HEK293T (cell line): ENCODE measurements around the gene BBC3.

ENCODE experiments used
- CTCF ChIA-PET: fragments of 350-600 bp; formaldehyde crosslinking; extraction: SDS; loops from one replicate; lab custom pipeline; 2021; ENCODE audit warnings: antibody characterized with exemption, inconsistent platforms; lab: Yijun Ruan, JAX
- POLR2A ChIA-PET: fragments of 350-600 bp; formaldehyde crosslinking; extraction: SDS; loops from one replicate; lab custom pipeline; 2020; ENCODE audit warnings: antibody characterized with exemption, inconsistent platforms; lab: Yijun Ruan, JAX
- DNase-seq: peaks from one replicate; pipeline ENCODE4 v3.0.0; 2012; ENCODE audit warnings: mixed read lengths; ENCODE audit errors: extremely low spot score
- ARNT ChIP-seq: fragments of 450-650 bp; IDR thresholded peaks from 2 replicates; pipeline ENCODE4 v1.6.1; 2017; ENCODE audit warnings: mild to moderate bottlenecking
- BHLHE40 ChIP-seq: fragments of 450-650 bp; IDR thresholded peaks from 2 replicates; pipeline ENCODE4 v1.6.1; 2016; ENCODE audit warnings: mild to moderate bottlenecking, moderate library complexity, borderline replicate concordance
- CTBP1 ChIP-seq: fragments of 450-650 bp; IDR thresholded peaks from 2 replicates; pipeline ENCODE4 v1.6.1; 2016; ENCODE audit warnings: borderline replicate concordance
- ELF4 ChIP-seq: fragments of 450-650 bp; IDR thresholded peaks from 2 replicates; pipeline ENCODE4 v1.6.1; 2017; ENCODE audit warnings: antibody characterized with exemption
- FOXA1 ChIP-seq: fragments of 450-650 bp; IDR thresholded peaks from 2 replicates; pipeline ENCODE4 v1.6.1; 2016; ENCODE audit warnings: mild to moderate bottlenecking
- FOXK2 ChIP-seq: fragments of 450-650 bp; IDR thresholded peaks from 2 replicates; pipeline ENCODE4 v1.6.1; 2016; ENCODE audit warnings: mild to moderate bottlenecking
- FOXM1 ChIP-seq: fragments of 450-650 bp; IDR thresholded peaks from 2 replicates; pipeline ENCODE4 v1.6.1; 2017; ENCODE audit warnings: mild to moderate bottlenecking, borderline replicate concordance
- HDGF ChIP-seq: fragments of 450-650 bp; IDR thresholded peaks from 2 replicates; pipeline ENCODE4 v1.6.1; 2017; ENCODE audit warnings: antibody characterized with exemption, borderline replicate concordance
- L3MBTL2 ChIP-seq: fragments of 450-650 bp; conservative IDR thresholded peaks from 2 replicates; pipeline ENCODE4 v1.6.1; 2016; ENCODE audit warnings: mild to moderate bottlenecking
- LEF1 ChIP-seq: fragments of 450-650 bp; IDR thresholded peaks from 2 replicates; pipeline ENCODE4 v1.6.1; 2017; ENCODE audit warnings: mild to moderate bottlenecking, borderline replicate concordance
- NFRKB ChIP-seq: fragments of 450-650 bp; IDR thresholded peaks from 2 replicates; pipeline ENCODE4 v1.6.1; 2016; ENCODE audit warnings: mild to moderate bottlenecking, moderate library complexity
- SP1 ChIP-seq: fragments of 450-650 bp; IDR thresholded peaks from 2 replicates; pipeline ENCODE4 v1.6.1; 2017
- SUZ12 ChIP-seq: fragments of 450-650 bp; IDR thresholded peaks from 2 replicates; pipeline ENCODE4 v1.6.1; 2016; ENCODE audit warnings: mild to moderate bottlenecking
- TARDBP ChIP-seq: fragments of 450-650 bp; IDR thresholded peaks from 2 replicates; pipeline ENCODE4 v1.6.1; 2016
- ZNF384 ChIP-seq: fragments of 450-650 bp; IDR thresholded peaks from 2 replicates; pipeline ENCODE4 v1.6.1; 2016
- TF ChIP-seq, protein P1 (sequence below): fragments of 450-650 bp; IDR thresholded peaks from 2 replicates; pipeline ENCODE4 v1.6.1; 2016

Gene BBC3

GRCh38 chr19:47243364-47243775 is 12.4 kb upstream of the BBC3 start:
- DNase-seq, result no peak
- TF ChIP-seq ZNF384 (no peak), SUZ12 (no peak), NFRKB (no peak), ARNT (no peak), LEF1 (no peak), TARDBP (no peak), SP1 (no peak), FOXM1 (no peak), CTBP1 (no peak), FOXK2 (no peak), FOXA1 (no peak), HDGF (no peak), ELF4 (no peak), BHLHE40 (no peak), L3MBTL2 (no peak)
- TF ChIP-seq, protein P1, sequence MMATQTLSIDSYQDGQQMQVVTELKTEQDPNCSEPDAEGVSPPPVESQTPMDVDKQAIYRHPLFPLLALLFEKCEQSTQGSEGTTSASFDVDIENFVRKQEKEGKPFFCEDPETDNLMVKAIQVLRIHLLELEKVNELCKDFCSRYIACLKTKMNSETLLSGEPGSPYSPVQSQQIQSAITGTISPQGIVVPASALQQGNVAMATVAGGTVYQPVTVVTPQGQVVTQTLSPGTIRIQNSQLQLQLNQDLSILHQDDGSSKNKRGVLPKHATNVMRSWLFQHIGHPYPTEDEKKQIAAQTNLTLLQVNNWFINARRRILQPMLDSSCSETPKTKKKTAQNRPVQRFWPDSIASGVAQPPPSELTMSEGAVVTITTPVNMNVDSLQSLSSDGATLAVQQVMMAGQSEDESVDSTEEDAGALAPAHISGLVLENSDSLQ, result no peak
- POLR2A ChIA-PET, result interaction anchor here (0.6 to 2.5 kb wide), 8 partner anchors 10 to 130 kb away, joined by 3 to 37 read pairs (median 8); partner anchors contain the start of gene ZC3H4
- CTCF ChIA-PET, result interaction anchor here (0.6 to 4.7 kb wide), 5 partner anchors 10 to 93 kb away, joined by 3 to 108 read pairs (median 7); partner anchors contain the start of gene CCDC9

DNA sequence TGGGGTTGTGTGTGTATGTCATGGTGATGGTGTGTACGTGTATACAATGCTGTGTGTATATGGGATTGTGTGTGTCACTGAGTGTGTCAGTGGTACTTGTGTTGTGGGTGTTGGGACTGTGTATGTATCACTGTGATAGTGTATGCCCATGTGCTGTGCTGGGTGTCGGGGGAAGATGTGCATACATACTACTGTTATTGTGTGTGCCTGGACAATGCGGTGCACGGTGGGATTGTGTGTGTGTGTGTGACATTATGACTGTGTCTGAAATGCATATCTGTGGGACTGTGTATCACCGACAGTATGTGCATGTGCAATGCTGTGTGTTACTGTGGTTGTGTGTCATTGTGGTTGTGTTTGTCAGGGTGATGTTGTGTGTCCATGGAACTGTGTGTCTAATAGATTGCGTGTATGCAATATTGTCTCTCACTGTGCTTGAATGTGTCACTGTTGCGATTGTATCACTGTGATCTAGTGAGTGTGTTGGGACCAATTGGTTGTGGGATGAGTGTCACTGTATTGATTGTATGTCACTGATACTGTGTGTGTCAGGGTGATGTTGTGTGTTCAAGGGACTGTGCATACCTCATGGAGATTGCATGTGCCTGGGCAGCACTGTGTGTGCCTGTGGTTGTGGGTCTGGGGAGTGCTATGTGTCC is 11.0 kb upstream of the BBC3 start:
- TF ChIP-seq ARNT (no peak), ELF4 (no peak), FOXK2 (no peak), LEF1 (no peak), NFRKB (no peak), L3MBTL2 (no peak), FOXA1 (no peak), CTBP1 (no peak)
- DNase-seq, result no peak
- ChIA-PET CTCF (no interaction called here), POLR2A (interaction anchor here (1.3 to 1.4 kb wide), 3 partner anchors 16 to 129 kb away, joined by 5 to 11 read pairs (median 6); partner anchors contain the start of gene ZC3H4)

DNA sequence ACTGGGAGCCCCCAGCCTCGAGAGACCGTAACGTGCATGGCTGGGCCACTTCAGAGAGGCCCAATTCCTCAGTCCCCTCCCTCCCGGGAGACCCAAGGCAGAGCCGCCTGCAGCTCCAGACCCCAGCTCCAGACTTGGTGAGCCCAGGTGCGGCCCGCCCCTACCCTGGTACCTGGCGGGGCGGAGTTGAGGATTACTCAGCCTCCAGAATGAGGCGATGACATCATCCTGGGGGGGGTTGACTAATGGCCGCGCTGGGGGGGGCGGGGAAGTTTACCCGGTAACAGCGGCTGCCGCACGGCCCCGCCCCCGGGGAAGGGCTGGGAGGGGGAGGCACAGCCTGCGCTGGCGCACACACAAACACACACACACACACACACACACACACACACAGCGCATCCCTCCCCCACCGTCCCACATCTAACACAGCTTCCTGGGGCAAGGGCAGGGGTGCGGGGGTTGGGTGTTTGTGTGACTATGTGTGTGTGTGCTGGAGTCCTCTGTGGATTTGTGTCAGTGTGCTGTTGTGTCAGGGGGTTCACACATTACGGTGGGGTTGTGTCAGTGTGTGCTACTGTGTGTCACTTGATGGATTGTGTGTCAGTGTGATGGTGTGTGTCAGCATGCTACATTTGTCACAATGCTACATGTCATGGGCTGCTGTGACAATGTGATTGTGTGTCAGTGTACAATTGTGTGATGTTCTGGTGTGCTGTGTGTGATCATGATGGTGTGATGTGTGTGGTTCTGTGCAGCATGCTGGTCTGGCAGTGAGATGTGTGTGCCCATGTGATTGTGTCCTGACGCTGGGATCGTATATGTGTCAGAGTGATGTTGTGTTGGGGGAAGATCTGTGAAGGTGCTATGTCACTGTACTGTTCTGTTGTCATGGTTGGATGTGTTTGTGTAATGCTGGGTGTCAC is 10.3 kb upstream of the BBC3 start:
- DNase-seq, result peak; percentile 66
- POLR2A ChIA-PET, result interaction anchor here (1.1 to 1.3 kb wide), 2 partner anchors 15 kb away, joined by 3 to 5 read pairs; partner anchors contain the start of gene CCDC9
- CTCF ChIA-PET, result no interaction called here

GRCh38 chr19:47240556-47240955 is 9.6 kb upstream of the BBC3 start:
- DNase-seq, result no peak
- CTCF ChIA-PET, result no interaction called here
- POLR2A ChIA-PET, result interaction anchor here (1.1 to 1.3 kb wide), 2 partner anchors 15 kb away, joined by 3 to 5 read pairs; partner anchors contain the start of gene CCDC9
- TF ChIP-seq FOXA1 (no peak), CTBP1 (no peak), SP1 (no peak), HDGF (no peak), NFRKB (no peak), BHLHE40 (no peak), ARNT (no peak), SUZ12 (no peak), FOXM1 (no peak), TARDBP (no peak), L3MBTL2 (no peak), ELF4 (no peak), ZNF384 (no peak), LEF1 (no peak), FOXK2 (no peak)
- TF ChIP-seq, protein P1, result no peak

More for the DNA sequence above, 10.3 kb upstream of the BBC3 start:
- TF ChIP-seq ARNT (no peak), TARDBP (no peak), FOXA1 (no peak)
- TF ChIP-seq, protein P1, result peak; percentile 52

- DNase-seq, result no peak
- ChIA-PET POLR2A (no interaction called here), CTCF (no interaction called here)
- TF ChIP-seq FOXM1, result no peak
- no peak for TF ChIP-seq FOXA1
- no peak for TF ChIP-seq FOXK2
- no peak for TF ChIP-seq SUZ12
- no peak for TF ChIP-seq LEF1
- TF ChIP-seq SP1, result no peak
- TF ChIP-seq ELF4, result no peak
- TF ChIP-seq ARNT, result no peak
- TF ChIP-seq HDGF, result no peak
- no peak for TF ChIP-seq ZNF384
- TF ChIP-seq L3MBTL2, result no peak
- TF ChIP-seq CTBP1, result no peak
- TF ChIP-seq, protein P1, result no peak
Measured at GRCh38 chr19:47239610-47240296, 8.8 kb upstream of the BBC3 start.
